Uterus (tissue), 4 donors: ENCODE results near the gene PRRX2. TPM values are rescaled to one million over a fixed set of nuclear protein-coding genes. Genes with fewer than 3 reads are reported as not detected.

ENCODE experiments used
- DNase-seq, 2 donors: peaks; one replicate each; pipeline ENCODE4 v3.0.0-alpha.2; 2019 to 2020
- H3K27ac ChIP-seq, 2 donors: fragments of 200-600 bp; sonication (generic); 1 replicate in 1 of 2; 2 replicates in 1 of 2; pipeline ENCODE4 v1.5.1; 2016 to 2018
- H3K27me3 ChIP-seq, 2 donors: fragments of 200-600 bp; sonication (generic); one replicate each; pipeline ENCODE4 v1.5.1; 2018 to 2019; ENCODE audit warnings: control low read depth in 1 of 2
- H3K36me3 ChIP-seq, 2 donors: fragments of 200-600 bp; sonication (generic); one replicate each; pipeline ENCODE4 v1.5.1; 2019; ENCODE audit warnings: control low read depth in 1 of 2
- H3K4me1 ChIP-seq, 2 donors: fragments of 200-600 bp; sonication (generic); one replicate each; pipeline ENCODE4 v1.5.1; 2018 to 2019; ENCODE audit warnings: control low read depth in 1 of 2
- H3K4me3 ChIP-seq, 2 donors: fragments of 200-600 bp; sonication (generic); 1 replicate in 1 of 2; 2 replicates in 1 of 2; pipeline ENCODE4 v1.5.1; 2018 to 2019; ENCODE audit warnings: mild to moderate bottlenecking in 1 of 2
- H3K9me3 ChIP-seq, 2 donors: fragments of 200-600 bp; sonication (generic); one replicate each; pipeline ENCODE4 v1.5.1; 2019; ENCODE audit warnings: control low read depth in 1 of 2
- POLR2A ChIP-seq, 2 donors: fragments of 450-650 bp; IDR thresholded peaks; one replicate each; pipeline ENCODE4 v1.6.1; 2016; ENCODE audit warnings: antibody characterized with exemption in 2 of 2, mild to moderate bottlenecking in 1 of 2, moderate library complexity in 1 of 2
- intact Hi-C: fragments of 100-400 bp; cut with DNase I; formaldehyde crosslinking; loops from one replicate; pipeline ENCODE4 v1.15.1; 2023; ENCODE audit warnings: low total_unique reads
- total RNA-seq, 4 donors: library from RNA; depleted of rRNA in 3 of 4; stranded (reverse); fragments of >200 nt in 3 of 4; gene quantifications; one replicate each; pipeline versions ENCODE4 v1.1.0 to v1.2.4, GENCODE V29; 2014 to 2023
- TF ChIP-seq, protein P1 (sequence below), 4 experiments: fragments of 200-600 bp in 2 of 4; fragments of 450-650 bp in 2 of 4; sonication (generic) in 2 of 4; IDR thresholded peaks; one replicate each; pipeline ENCODE4 v1.5.1; 2016 to 2019; ENCODE audit warnings: antibody characterized with exemption in 4 of 4, mild to moderate bottlenecking in 2 of 4, moderate library complexity in 1 of 4
- donor health status: DM: yes; HTN: yes; CAD: no.

The PRRX2 gene
- total RNA-seq, 4 donors from 2014 or later: 3.5 to 5.5 TPM; not detected in 2

DNA sequence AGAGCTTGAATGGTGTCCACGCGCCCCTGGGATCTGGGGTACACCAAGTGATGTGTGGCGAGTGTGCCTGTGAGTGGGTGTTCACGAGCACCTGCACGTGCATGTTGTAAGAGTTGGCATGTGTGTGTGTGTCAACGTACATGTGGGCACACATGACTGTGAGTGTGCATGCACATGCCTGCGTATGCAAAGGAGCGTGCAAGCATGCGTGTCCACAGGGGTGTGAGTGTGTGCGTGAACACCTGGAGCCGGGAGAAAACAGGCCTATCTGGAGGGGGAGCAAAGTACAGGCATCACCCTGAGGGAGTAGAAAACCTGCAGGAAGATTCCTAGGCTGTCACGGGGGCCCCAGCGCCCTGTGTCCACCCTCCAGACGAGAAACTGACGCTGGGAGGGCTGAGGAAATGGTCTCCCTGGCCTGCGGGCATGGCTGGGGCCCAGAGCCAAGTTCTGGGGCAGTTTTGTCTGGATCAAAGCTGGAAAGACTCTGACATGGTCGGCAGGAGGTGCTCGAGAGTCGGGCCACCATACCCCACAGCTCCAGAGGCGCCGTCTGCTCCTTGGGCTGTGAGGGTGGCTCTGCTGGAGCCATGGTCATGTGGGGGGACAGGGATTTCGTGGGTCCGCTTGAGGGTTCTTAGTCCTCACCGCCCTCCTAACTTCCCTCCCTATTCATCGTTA, 55.6 kb downstream of the PRRX2 start:
- TF ChIP-seq POLR2A (IDR thresholded peaks at IDR 0.05): no peak
- TF ChIP-seq, protein P1, sequence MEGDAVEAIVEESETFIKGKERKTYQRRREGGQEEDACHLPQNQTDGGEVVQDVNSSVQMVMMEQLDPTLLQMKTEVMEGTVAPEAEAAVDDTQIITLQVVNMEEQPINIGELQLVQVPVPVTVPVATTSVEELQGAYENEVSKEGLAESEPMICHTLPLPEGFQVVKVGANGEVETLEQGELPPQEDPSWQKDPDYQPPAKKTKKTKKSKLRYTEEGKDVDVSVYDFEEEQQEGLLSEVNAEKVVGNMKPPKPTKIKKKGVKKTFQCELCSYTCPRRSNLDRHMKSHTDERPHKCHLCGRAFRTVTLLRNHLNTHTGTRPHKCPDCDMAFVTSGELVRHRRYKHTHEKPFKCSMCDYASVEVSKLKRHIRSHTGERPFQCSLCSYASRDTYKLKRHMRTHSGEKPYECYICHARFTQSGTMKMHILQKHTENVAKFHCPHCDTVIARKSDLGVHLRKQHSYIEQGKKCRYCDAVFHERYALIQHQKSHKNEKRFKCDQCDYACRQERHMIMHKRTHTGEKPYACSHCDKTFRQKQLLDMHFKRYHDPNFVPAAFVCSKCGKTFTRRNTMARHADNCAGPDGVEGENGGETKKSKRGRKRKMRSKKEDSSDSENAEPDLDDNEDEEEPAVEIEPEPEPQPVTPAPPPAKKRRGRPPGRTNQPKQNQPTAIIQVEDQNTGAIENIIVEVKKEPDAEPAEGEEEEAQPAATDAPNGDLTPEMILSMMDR (IDR thresholded peaks at IDR 0.05): no peak
- Histone ChIP-seq H3K4me1 (no peaks in the 10 kb centered on the region), H3K27ac (no peak overlapping the region), H3K9me3 (no peaks in the 10 kb centered on the region), H3K36me3 (no peaks in the 10 kb centered on the region), H3K27me3 (no peaks in the 10 kb centered on the region), H3K4me3 (no peak overlapping the region)
- intact Hi-C loops: loop anchor here (10.0 kb wide), 1 partner anchor 66 kb away; no protein-coding TSS in a partner anchor
- no peak for DNase-seq

DNA sequence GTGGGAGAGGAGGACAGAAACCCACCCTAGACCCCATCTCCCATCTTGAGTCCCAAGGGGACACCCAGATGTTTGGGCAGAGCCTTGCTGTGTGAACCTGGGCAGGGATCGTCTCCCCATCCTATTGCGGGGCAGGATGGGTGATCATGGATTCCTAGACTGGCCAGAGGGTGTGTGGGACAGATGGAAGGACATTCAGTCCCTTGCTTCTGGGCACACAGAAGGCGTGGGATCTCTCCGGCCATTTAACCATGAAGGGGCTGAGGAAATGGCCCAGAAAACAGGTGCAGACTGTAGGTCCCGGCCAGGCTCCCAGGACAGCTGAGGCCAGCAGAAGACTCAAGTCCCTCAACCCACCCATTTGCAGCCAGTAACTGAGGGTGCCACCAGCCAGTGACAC, 57.5 kb downstream of the PRRX2 start:
- Histone ChIP-seq H3K4me3 (no peak overlapping the region), H3K9me3 (no peaks in the 10 kb centered on the region), H3K4me1 (no peaks in the 10 kb centered on the region), H3K27ac (no peak overlapping the region), H3K27me3 (no peaks in the 10 kb centered on the region), H3K36me3 (no peaks in the 10 kb centered on the region)
- TF ChIP-seq POLR2A (IDR thresholded peaks at IDR 0.05): no peak
- TF ChIP-seq, protein P1 (IDR thresholded peaks at IDR 0.05): no peak
- DNase-seq: no peak
- intact Hi-C loops: loop anchor here (10.0 kb wide), 1 partner anchor 68 kb away; no protein-coding TSS in a partner anchor

DNA sequence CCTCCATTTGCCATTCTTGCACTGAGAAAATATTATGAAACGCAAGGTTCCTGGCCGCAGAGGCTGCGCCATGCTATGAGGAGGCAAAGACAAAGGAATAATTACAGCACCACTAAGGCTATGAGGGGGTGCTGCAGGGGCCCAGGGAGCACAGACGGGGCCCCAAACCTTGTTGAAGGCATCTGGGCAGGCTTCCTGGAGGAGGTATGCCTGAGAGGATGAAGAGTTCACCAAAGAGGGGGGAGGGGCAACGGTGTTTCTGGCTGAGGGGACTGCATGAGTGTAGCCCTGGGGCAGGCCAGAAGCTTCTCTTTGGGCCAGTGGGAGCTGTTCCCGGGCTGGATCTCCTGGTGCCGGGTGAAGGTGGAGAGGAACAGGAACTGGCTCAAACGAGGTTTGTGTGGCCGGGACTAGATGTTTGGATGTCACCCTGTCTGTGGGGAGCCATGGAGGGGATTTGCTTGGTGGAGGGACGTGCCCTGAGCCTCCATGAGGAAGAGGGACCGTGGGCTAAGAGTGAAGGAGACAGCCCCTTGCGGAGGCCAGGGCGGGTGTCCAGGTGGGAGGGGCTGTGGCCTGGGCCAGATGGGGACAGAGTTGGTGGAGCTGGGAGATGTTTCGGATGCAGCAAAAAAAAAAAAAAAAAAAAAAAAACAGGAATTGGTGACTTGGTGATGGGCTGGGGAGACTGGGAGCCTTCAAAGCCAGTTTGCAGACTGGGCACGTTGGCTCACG, 59.2 kb downstream of the PRRX2 start:
- TF ChIP-seq POLR2A (IDR thresholded peaks at IDR 0.05): no peak
- TF ChIP-seq, protein P1 (IDR thresholded peaks at IDR 0.05): no peak
- H3K4me1 ChIP-seq: no peaks in the 10 kb centered on the region
- H3K4me3 ChIP-seq: no peak overlapping the region
- H3K27me3 ChIP-seq: no peaks in the 10 kb centered on the region
- H3K36me3 ChIP-seq: no peaks in the 10 kb centered on the region
- DNase-seq: no peak
- no peak overlapping the region for H3K27ac ChIP-seq
- intact Hi-C loops: loop anchor here (10.0 kb wide), 1 partner anchor 70 kb away; no protein-coding TSS in a partner anchor
- H3K9me3 ChIP-seq: no peaks in the 10 kb centered on the region

GRCh38 chr9:129725795-129726251, 60.4 kb downstream of the PRRX2 start:
- intact Hi-C loops: loop anchor here (10.0 kb wide), 1 partner anchor 71 kb away; no protein-coding TSS in a partner anchor
- DNase-seq: no peak
- Histone ChIP-seq H3K27me3 (no peaks in the 10 kb centered on the region), H3K36me3 (no peaks in the 10 kb centered on the region), H3K4me3 (no peak overlapping the region), H3K9me3 (no peaks in the 10 kb centered on the region), H3K4me1 (no peaks in the 10 kb centered on the region), H3K27ac (peak overlapping the region in 1 of 2 donors; percentile 34)
- TF ChIP-seq POLR2A (IDR thresholded peaks at IDR 0.05): no peak

DNA sequence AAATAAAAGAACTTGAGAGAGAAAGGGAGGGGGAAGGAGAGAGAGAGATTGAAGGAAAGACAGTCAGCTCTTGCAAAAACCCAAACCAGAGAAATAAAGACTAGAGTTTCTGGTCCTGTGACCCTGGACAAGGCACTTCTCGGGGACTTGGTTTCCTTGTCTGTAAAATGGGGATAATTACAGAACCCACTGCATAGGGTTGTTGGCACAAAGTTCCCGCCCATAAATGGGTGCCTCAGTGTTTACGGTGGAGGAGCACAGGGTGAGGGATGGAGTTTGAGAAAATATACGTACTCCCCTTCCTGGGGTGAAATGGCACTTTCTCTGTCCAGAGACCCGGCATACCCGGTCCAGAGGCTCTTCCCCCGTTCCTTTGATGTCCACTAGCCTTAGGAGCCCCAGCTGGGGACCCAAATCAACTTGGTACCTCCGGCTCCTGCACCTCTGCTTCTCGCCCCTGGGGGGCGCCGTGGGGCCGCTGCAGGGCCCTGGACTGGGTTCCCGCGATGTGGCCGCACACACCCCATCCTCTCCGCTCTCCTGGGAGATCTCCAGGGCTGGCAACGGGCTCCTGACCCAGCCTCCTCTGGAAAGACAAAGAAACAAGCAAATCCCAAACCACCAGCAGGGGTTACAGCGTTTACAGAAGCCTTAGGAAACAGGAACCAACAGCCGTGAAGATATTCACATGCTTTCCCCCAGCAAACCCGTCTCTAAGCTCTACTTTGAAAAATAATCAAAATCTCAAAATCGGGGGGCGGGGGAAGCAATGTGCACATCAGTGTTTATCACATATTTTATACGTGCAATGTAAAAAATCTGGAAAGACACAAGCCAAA, 61.1 kb downstream of the PRRX2 start:
- TF ChIP-seq POLR2A (IDR thresholded peaks at IDR 0.05): no peak
- TF ChIP-seq, protein P1 (IDR thresholded peaks at IDR 0.05): peak; percentile 76 to 83 (median 78)

More for the DNA sequence above, 61.1 kb downstream of the PRRX2 start:
- no peaks in the 10 kb centered on the region for H3K4me1 ChIP-seq
- no peaks in the 10 kb centered on the region for H3K9me3 ChIP-seq
- H3K36me3 ChIP-seq: no peaks in the 10 kb centered on the region
- intact Hi-C loops: loop anchor here (10.0 kb wide), 1 partner anchor 72 kb away; no protein-coding TSS in a partner anchor
- H3K4me3 ChIP-seq: no peak overlapping the region
- no peaks in the 10 kb centered on the region for H3K27me3 ChIP-seq
- H3K27ac ChIP-seq: peak overlapping the region in 1 of 2 donors; percentile 34
- DNase-seq: peak; percentile 54 to 77
